HFFc6 (cell line): Measurements from ENCODE around the gene BCL2L2. TPM values are rescaled to one million over a fixed set of nuclear protein-coding genes. Genes with fewer than 3 reads are reported as not detected.
A peak's percentile ranks its signal among the peaks of the same experiment; 100 is the strongest.
"Not testable (repeated sequence)": the region's sequence is repeated elsewhere in the genome, so short reads cannot be mapped to it uniquely, and the experiment has no call there.

Experiments used
- DNase-seq: peaks from one replicate; pipeline ENCODE4 v3.0.0-alpha.2; 2018
- H3K27ac Mint-ChIP-seq: 2 replicates; pipeline ENCODE4 v1.8.0; 2020; ENCODE audit warnings: mild to moderate bottlenecking, mixed read lengths
- H3K27me3 Mint-ChIP-seq: 2 replicates; pipeline ENCODE4 v1.8.0; 2021; ENCODE audit warnings: mild to moderate bottlenecking, moderate library complexity, mixed read lengths; ENCODE audit not compliant: insufficient read depth
- H3K36me3 Mint-ChIP-seq: 2 replicates; pipeline ENCODE4 v1.8.0; 2021; ENCODE audit warnings: low read depth, mixed read lengths
- H3K4me1 Mint-ChIP-seq: 2 replicates; pipeline ENCODE4 v1.8.0; 2020; ENCODE audit warnings: low read depth, mixed read lengths
- H3K4me3 Mint-ChIP-seq: 2 replicates; pipeline ENCODE4 v1.8.0; 2020; ENCODE audit warnings: mild to moderate bottlenecking, moderate library complexity, mixed read lengths
- H3K9me3 Mint-ChIP-seq: 2 replicates; pipeline ENCODE4 v1.8.0; 2020; ENCODE audit warnings: mild to moderate bottlenecking, mixed read lengths
- CTCF ChIP-seq: fragments of 200-600 bp; sonication (generic); IDR thresholded peaks from 2 replicates; pipeline ENCODE4 v1.5.0; 2021; ENCODE audit warnings: antibody characterized with exemption, mild to moderate bottlenecking
- total RNA-seq, 6 experiments: library from RNA; stranded (reverse); fragmentation: NEBNext Ultra II Directional; extraction: Animal tissue kit (Norgen Biotek cat#: 25700); gene quantifications; 2 replicates in 1 of 6; 3 replicates in 5 of 6; pipeline ENCODE4 v1.2.3, GENCODE V29; 2021

Gene BCL2L2
- total RNA-seq, 6 experiments from 2014 or later: 28.7 to 32.4 (median 31.1) TPM

GRCh38 chr14:23321572-23322547 is 15.2 kb downstream of the BCL2L2 start:
- Mint-ChIP-seq H3K9me3 (no peaks in the 10 kb centered on the region), H3K27me3 (peaks cover 4% of the 10 kb centered on the region), H3K4me3 (peak overlapping the region; percentile 92), H3K4me1 (peaks cover 30% of the 10 kb centered on the region), H3K36me3 (peaks cover 44% of the 10 kb centered on the region), H3K27ac (peak overlapping the region; percentile 96)
- TF ChIP-seq CTCF: no peak; the same call in 1 of the 2 replicates
- DNase-seq: peak; percentile 66

GRCh38 chr14:23322568-23323517 is 16.2 kb downstream of the BCL2L2 start:
- H3K27me3 Mint-ChIP-seq: peaks cover 4% of the 10 kb centered on the region
- peak overlapping the region; percentile 92 for H3K4me3 Mint-ChIP-seq
- H3K36me3 Mint-ChIP-seq: peaks cover 40% of the 10 kb centered on the region

GRCh38 chr14:23323838-23324454 is 17.3 kb downstream of the BCL2L2 start:
- H3K4me3 Mint-ChIP-seq: no peak overlapping the region
- peaks cover 30% of the 10 kb centered on the region for H3K4me1 Mint-ChIP-seq
- no peaks in the 10 kb centered on the region for H3K9me3 Mint-ChIP-seq
- H3K27ac Mint-ChIP-seq: no peak overlapping the region
- no peak for TF ChIP-seq CTCF
- peaks cover 4% of the 10 kb centered on the region for H3K27me3 Mint-ChIP-seq
- H3K36me3 Mint-ChIP-seq: peaks cover 40% of the 10 kb centered on the region
- no peak for DNase-seq

More at GRCh38 chr14:23322568-23323517, 16.2 kb downstream of the BCL2L2 start:
- Mint-ChIP-seq H3K9me3 (no peaks in the 10 kb centered on the region), H3K27ac (peak overlapping the region; percentile 96), H3K4me1 (peaks cover 30% of the 10 kb centered on the region)
- TF ChIP-seq CTCF: no peak
- DNase-seq: no peak

- Mint-ChIP-seq H3K27me3 (peaks cover 4% of the 10 kb centered on the region), H3K27ac (no peak overlapping the region), H3K9me3 (no peaks in the 10 kb centered on the region), H3K4me1 (peaks cover 28% of the 10 kb centered on the region), H3K4me3 (no peak overlapping the region), H3K36me3 (peaks cover 39% of the 10 kb centered on the region)
- no peak for TF ChIP-seq CTCF
- no peak for DNase-seq
These were observed 17.8 kb downstream of the BCL2L2 start for GRCh38 chr14:23324455-23324846.

- no peak overlapping the region for H3K4me3 Mint-ChIP-seq
- H3K36me3 Mint-ChIP-seq: peaks cover 33% of the 10 kb centered on the region
These were observed 18.4 kb downstream of the BCL2L2 start for GRCh38 chr14:23324993-23325392.

GRCh38 chr14:23325746-23326145 is 19.1 kb downstream of the BCL2L2 start:
- Mint-ChIP-seq H3K36me3 (peaks cover 26% of the 10 kb centered on the region), H3K4me1 (peaks cover 15% of the 10 kb centered on the region)
- H3K9me3 Mint-ChIP-seq, DNase-seq, H3K27me3 Mint-ChIP-seq, H3K27ac Mint-ChIP-seq, H3K4me3 Mint-ChIP-seq: not testable (repeated sequence)

More at GRCh38 chr14:23324993-23325392, 18.4 kb downstream of the BCL2L2 start:
- TF ChIP-seq CTCF: no peak
- Mint-ChIP-seq H3K27ac (no peak overlapping the region), H3K4me1 (peaks cover 23% of the 10 kb centered on the region), H3K9me3 (no peaks in the 10 kb centered on the region), H3K27me3 (peaks cover 5% of the 10 kb centered on the region)
- DNase-seq: no peak
